ENCODE data around the gene SGCG. TPM values are rescaled to one million over a fixed set of nuclear protein-coding genes. Genes with fewer than 3 reads are reported as not detected.

Gene SGCG
- total RNA-seq, 2 experiments from 2014 or later: not detected

Small RNA genes lying within 50 kb of the gene (small RNA-seq; reads per million reads assigned to genes)
- gene RNU6-58P (not detected), gene RNY3P4 (not detected)
